B cell (primary cell): Measurements from ENCODE around the gene MPV17L.

Experiments
- EZH2 ChIP-seq: IDR thresholded peaks from 2 replicates; pipeline ENCODE4 v1.6.1; 2012; ENCODE audit warnings: borderline replicate concordance, low read depth, mild to moderate bottlenecking, moderate library complexity, low read length; ENCODE audit not compliant: insufficient read depth, poor library complexity, severe bottlenecking
- TF ChIP-seq, protein P1 (sequence below): fragments of 200-600 bp; IDR thresholded peaks from one replicate; pipeline ENCODE4 v1.8.0; 2022; ENCODE audit warnings: antibody characterized with exemption, mild to moderate bottlenecking

DNA sequence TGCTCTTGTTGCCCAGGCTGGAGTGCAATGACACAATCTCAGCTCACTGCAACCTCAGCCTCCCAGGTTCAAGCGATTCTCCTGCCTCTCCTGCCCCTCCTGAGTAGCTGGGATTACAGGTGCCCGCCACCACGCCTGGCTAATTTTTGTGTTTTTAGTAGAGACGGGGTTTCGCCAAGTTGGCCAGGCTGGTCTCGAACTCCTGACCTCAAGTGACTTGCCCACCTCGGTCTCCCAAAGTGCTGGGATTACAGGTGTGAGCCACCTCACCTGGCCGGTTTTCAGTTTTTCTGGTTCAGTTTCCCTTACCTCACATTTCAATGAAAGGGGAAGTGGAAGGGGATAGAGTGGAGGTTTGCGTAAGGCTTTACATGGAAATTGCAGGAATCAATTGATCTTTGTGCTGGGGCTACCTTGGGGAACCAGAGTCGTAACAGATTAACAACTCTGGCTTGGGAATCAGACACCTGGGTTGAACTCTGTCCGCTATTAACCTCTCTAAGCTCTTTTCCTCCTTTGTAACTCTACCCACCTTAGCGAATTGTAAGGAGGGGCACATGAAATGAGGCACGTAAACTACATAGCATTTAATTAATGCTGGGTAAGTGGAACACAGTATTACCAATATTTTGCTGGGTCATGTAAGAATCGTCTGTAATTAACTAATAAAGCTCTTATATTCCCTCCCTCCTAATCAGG is 3.2 kb downstream of the MPV17L start:
- TF ChIP-seq, protein P1, sequence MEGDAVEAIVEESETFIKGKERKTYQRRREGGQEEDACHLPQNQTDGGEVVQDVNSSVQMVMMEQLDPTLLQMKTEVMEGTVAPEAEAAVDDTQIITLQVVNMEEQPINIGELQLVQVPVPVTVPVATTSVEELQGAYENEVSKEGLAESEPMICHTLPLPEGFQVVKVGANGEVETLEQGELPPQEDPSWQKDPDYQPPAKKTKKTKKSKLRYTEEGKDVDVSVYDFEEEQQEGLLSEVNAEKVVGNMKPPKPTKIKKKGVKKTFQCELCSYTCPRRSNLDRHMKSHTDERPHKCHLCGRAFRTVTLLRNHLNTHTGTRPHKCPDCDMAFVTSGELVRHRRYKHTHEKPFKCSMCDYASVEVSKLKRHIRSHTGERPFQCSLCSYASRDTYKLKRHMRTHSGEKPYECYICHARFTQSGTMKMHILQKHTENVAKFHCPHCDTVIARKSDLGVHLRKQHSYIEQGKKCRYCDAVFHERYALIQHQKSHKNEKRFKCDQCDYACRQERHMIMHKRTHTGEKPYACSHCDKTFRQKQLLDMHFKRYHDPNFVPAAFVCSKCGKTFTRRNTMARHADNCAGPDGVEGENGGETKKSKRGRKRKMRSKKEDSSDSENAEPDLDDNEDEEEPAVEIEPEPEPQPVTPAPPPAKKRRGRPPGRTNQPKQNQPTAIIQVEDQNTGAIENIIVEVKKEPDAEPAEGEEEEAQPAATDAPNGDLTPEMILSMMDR = no peak
- TF ChIP-seq EZH2 = no peak
